ENCODE data around the gene NRAP.

GRCh38 chr10:113539789-113540188, 124.1 kb downstream of the NRAP start:
- no peak for TF ChIP-seq CTCF (IDR thresholded peaks at IDR 0.05)
- TF ChIP-seq POLR2A (IDR thresholded peaks at IDR 0.05) = no peak
